DND-41 (cell line): ENCODE results near the gene RASA2.

Experiments
- ATAC-seq: fragments of 200-7000 bp; cut with Tn5 transposase; 3 replicates; pipeline ENCODE4 v1.9.1; 2021; ENCODE audit warnings: low read depth; ENCODE audit not compliant: insufficient read depth
- DNase-seq: peaks from one replicate; pipeline ENCODE4 v3.0.0-alpha.2; 2020
- H2AFZ ChIP-seq: 2 replicates; pipeline ENCODE4 v1.6.0; 2012; ENCODE audit warnings: low read depth, low read length
- H3K27ac ChIP-seq: 2 replicates; pipeline ENCODE4 v1.5.1; 2012; ENCODE audit warnings: low read length, inconsistent platforms
- H3K27me3 ChIP-seq: fragments of 200-600 bp; sonication (generic); 2 replicates; pipeline ENCODE4 v1.6.0; 2012; ENCODE audit warnings: low read length, mild to moderate bottlenecking, inconsistent platforms; ENCODE audit not compliant: insufficient read depth, poor library complexity
- H3K36me3 ChIP-seq: 2 replicates; pipeline ENCODE4 v1.5.1; 2012; ENCODE audit warnings: low read length, inconsistent platforms; ENCODE audit not compliant: insufficient read depth
- H3K4me1 ChIP-seq: 2 replicates; pipeline ENCODE4 v1.5.1; 2012; ENCODE audit warnings: mild to moderate bottlenecking, low read length; ENCODE audit not compliant: insufficient read depth
- H3K4me2 ChIP-seq: 2 replicates; pipeline ENCODE4 v1.6.0; 2012; ENCODE audit warnings: mild to moderate bottlenecking, moderate library complexity, low read length, inconsistent platforms; ENCODE audit not compliant: insufficient read depth
- H3K4me3 ChIP-seq, 2 experiments: fragments of 200-600 bp in 1 of 2; shearing (Covaris generic) in 1 of 2; 2 replicates each; pipeline ENCODE4 v1.5.1; 2012 to 2016; ENCODE audit warnings: inconsistent platforms in 2 of 2, low read length in 2 of 2, mild to moderate bottlenecking in 2 of 2, low read depth in 1 of 2, moderate library complexity in 1 of 2
- H3K79me2 ChIP-seq: 2 replicates; pipeline ENCODE4 v1.6.0; 2012; ENCODE audit warnings: low read length, inconsistent platforms; ENCODE audit not compliant: insufficient read depth
- H3K9ac ChIP-seq: 2 replicates; pipeline ENCODE4 v1.6.0; 2012; ENCODE audit warnings: low read depth, mild to moderate bottlenecking, inconsistent platforms, low read length, moderate library complexity
- H3K9me3 ChIP-seq: 2 replicates; pipeline ENCODE4 v1.5.1; 2012; ENCODE audit warnings: low read length, moderate library complexity, mild to moderate bottlenecking, inconsistent platforms; ENCODE audit not compliant: insufficient read depth, severe bottlenecking
- H4K20me1 ChIP-seq: 2 replicates; pipeline ENCODE4 v1.6.0; 2012; ENCODE audit warnings: low read length; ENCODE audit not compliant: insufficient read depth
- EZH2 ChIP-seq: IDR thresholded peaks from 3 replicates; pipeline ENCODE4 v1.6.1; 2012; ENCODE audit warnings: borderline replicate concordance, low read depth, mild to moderate bottlenecking, moderate library complexity, low read length, inconsistent platforms; ENCODE audit not compliant: severe bottlenecking
- TF ChIP-seq, protein P1 (sequence below): IDR thresholded peaks from 2 replicates; pipeline ENCODE4 v1.5.1; 2012; ENCODE audit warnings: borderline replicate concordance, low read length, moderate library complexity, mild to moderate bottlenecking; ENCODE audit not compliant: poor library complexity, severe bottlenecking; ENCODE audit errors: extremely low read depth

The RASA2 gene

DNA sequence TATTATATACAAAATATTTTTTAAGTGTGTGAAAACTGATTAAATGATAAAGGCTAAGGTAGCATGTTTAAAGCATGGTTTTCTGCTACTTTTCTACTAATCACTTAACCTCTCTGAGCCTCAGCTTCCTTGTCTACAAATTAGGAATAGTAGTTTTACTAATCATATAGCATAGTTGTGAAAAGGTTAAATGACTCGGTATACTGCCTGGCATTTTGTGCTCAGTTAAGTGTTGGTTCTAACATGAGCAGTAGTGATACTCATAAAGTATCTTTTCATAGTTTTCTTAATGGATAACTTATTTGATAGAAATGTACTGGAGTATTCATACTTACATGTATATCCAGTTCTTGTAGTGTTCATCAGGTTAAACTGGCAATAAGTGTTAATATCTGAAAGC, 13.6 kb downstream of the RASA2 start:
- no peak for ATAC-seq
- TF ChIP-seq, protein P1, sequence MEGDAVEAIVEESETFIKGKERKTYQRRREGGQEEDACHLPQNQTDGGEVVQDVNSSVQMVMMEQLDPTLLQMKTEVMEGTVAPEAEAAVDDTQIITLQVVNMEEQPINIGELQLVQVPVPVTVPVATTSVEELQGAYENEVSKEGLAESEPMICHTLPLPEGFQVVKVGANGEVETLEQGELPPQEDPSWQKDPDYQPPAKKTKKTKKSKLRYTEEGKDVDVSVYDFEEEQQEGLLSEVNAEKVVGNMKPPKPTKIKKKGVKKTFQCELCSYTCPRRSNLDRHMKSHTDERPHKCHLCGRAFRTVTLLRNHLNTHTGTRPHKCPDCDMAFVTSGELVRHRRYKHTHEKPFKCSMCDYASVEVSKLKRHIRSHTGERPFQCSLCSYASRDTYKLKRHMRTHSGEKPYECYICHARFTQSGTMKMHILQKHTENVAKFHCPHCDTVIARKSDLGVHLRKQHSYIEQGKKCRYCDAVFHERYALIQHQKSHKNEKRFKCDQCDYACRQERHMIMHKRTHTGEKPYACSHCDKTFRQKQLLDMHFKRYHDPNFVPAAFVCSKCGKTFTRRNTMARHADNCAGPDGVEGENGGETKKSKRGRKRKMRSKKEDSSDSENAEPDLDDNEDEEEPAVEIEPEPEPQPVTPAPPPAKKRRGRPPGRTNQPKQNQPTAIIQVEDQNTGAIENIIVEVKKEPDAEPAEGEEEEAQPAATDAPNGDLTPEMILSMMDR, result no peak
- TF ChIP-seq EZH2, result no peak
- H3K4me1 ChIP-seq, result peaks cover 41% of the 10 kb centered on the region
- H3K9ac ChIP-seq, result peak overlapping the region; percentile 44; the same call in 1 of the 2 replicates
- H3K36me3 ChIP-seq, result peaks cover 22% of the 10 kb centered on the region
- no peak overlapping the region for H3K4me2 ChIP-seq
- no peak overlapping the region for H3K27ac ChIP-seq
- DNase-seq, result no peak
- H3K9me3 ChIP-seq, result no peaks in the 10 kb centered on the region
- H3K4me3 ChIP-seq, result no peak overlapping the region
- peaks cover 56% of the 10 kb centered on the region for H4K20me1 ChIP-seq
- no peak overlapping the region for H2AFZ ChIP-seq
- H3K79me2 ChIP-seq, result peaks cover 91% of the 10 kb centered on the region
- no peaks in the 10 kb centered on the region for H3K27me3 ChIP-seq

DNA sequence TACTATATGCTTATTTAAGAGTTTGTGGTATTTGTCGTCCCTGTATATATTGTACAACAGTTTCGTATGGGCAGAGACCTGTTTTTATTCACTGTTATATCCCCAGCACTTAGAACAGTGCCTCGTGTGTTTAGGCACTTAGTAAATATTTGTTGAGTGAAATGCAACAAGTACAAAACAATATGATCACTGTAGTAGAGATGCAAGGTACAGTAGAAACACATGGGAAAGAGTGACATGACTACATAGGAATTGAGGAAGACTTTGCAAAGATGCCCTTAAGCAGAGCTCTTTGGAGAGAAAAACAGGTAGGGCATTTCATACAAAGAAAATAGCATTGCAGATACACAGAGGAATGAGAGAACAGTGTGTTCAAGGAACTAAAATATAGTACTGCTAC, 18.3 kb downstream of the RASA2 start:
- Histone ChIP-seq H3K4me1 (peaks cover 4% of the 10 kb centered on the region; the same call in 1 of the 2 replicates), H3K4me3 (no peak overlapping the region), H3K9ac (no peak overlapping the region), H4K20me1 (peaks cover 63% of the 10 kb centered on the region), H3K27me3 (no peaks in the 10 kb centered on the region), H2AFZ (no peak overlapping the region), H3K9me3 (no peaks in the 10 kb centered on the region), H3K4me2 (no peak overlapping the region), H3K36me3 (peaks cover 30% of the 10 kb centered on the region), H3K27ac (no peak overlapping the region), H3K79me2 (peaks cover 100% of the 10 kb centered on the region)
- ATAC-seq, result no peak
- DNase-seq, result no peak
- TF ChIP-seq, protein P1, result no peak
- no peak for TF ChIP-seq EZH2

- no peak overlapping the region for H3K27ac ChIP-seq
- no peaks in the 10 kb centered on the region for H3K9me3 ChIP-seq
- H3K4me3 ChIP-seq, result no peak overlapping the region
- no peak overlapping the region for H2AFZ ChIP-seq
- DNase-seq (no peak), ATAC-seq (no peak)
- peaks cover 34% of the 10 kb centered on the region for H3K36me3 ChIP-seq
- H3K9ac ChIP-seq, result no peak overlapping the region
- H3K27me3 ChIP-seq, result no peaks in the 10 kb centered on the region
- no peak overlapping the region for H3K4me2 ChIP-seq
- no peaks in the 10 kb centered on the region for H3K4me1 ChIP-seq
- H4K20me1 ChIP-seq, result peaks cover 63% of the 10 kb centered on the region
- TF ChIP-seq EZH2, result no peak
- TF ChIP-seq, protein P1, result no peak
- peaks cover 100% of the 10 kb centered on the region for H3K79me2 ChIP-seq
Observed at GRCh38 chr3:141506071-141506470, 19.2 kb downstream of the RASA2 start.
